IMR-90 (cell line): ENCODE measurements around the gene MICAL2. TPM values are rescaled to one million over a fixed set of nuclear protein-coding genes. Genes with fewer than 3 reads are reported as not detected.
A peak's percentile ranks its signal among the peaks of the same experiment; 100 is the strongest.

Experiments
- ATAC-seq: fragments of 200-7000 bp; cut with Tn5 transposase; 2 replicates; pipeline ENCODE4 v1.9.1; 2020; ENCODE audit warnings: low read depth, mild to moderate bottlenecking, moderate library complexity
- BruUV-seq: library from RNA; stranded (reverse); fragments of 400-500 nt; replicated peaks from 2 replicates; lab custom pipeline; 2021; lab: Mats Ljungman, UMichigan
- CTCF ChIA-PET: fragments of 300-600 bp; formaldehyde crosslinking; extraction: SDS; loops from one replicate; lab custom pipeline; 2021; ENCODE audit warnings: antibody characterized with exemption; lab: Yijun Ruan, JAX
- POLR2A ChIA-PET: fragments of 300-600 bp; sonication (Branson Sonifier 250); formaldehyde crosslinking; loops from one replicate; lab custom pipeline; 2022; ENCODE audit warnings: antibody characterized with exemption; ENCODE audit not compliant: unreplicated experiment; lab: Charles Lee
- DNase-seq: peaks from one replicate; pipeline ENCODE4 v3.0.0; 2013
- H2AFZ ChIP-seq: replicated peaks from 2 replicates; pipeline ENCODE3; 2013; ENCODE audit warnings: low read length, mild to moderate bottlenecking; ENCODE audit not compliant: poor library complexity
- H2AK5ac ChIP-seq: 2 replicates; pipeline ENCODE4 v1.6.1; 2013; ENCODE audit warnings: low read depth, low read length, inconsistent platforms
- H2AK9ac ChIP-seq: replicated peaks from 2 replicates; pipeline ENCODE3; 2013; ENCODE audit warnings: mild to moderate bottlenecking, low read depth, low read length, moderate library complexity; ENCODE audit not compliant: poor library complexity
- H2BK120ac ChIP-seq: 2 replicates; pipeline ENCODE4 v1.6.1; 2013; ENCODE audit warnings: low read depth, low read length, inconsistent platforms
- H2BK15ac ChIP-seq: 3 replicates; pipeline ENCODE4 v1.6.1; 2013; ENCODE audit warnings: low read depth, low read length, inconsistent platforms
- H2BK20ac ChIP-seq: 2 replicates; pipeline ENCODE4 v1.6.1; 2013; ENCODE audit warnings: low read depth, mild to moderate bottlenecking, inconsistent platforms, low read length, moderate library complexity
- H2BK5ac ChIP-seq: 2 replicates; pipeline ENCODE4 v1.6.1; 2013; ENCODE audit warnings: mild to moderate bottlenecking, low read depth, low read length, inconsistent platforms; ENCODE audit not compliant: poor library complexity, severe bottlenecking
- H3K14ac ChIP-seq: replicated peaks from 2 replicates; pipeline ENCODE4 v1.6.1; 2013; ENCODE audit warnings: low read depth, low read length, inconsistent platforms
- H3K18ac ChIP-seq: 2 replicates; pipeline ENCODE4 v1.6.1; 2013; ENCODE audit warnings: low read depth, low read length, control low read depth
- H3K23ac ChIP-seq: 2 replicates; pipeline ENCODE4 v1.6.1; 2013; ENCODE audit warnings: low read depth, low read length, inconsistent platforms
- H3K27ac ChIP-seq: 2 replicates; pipeline ENCODE4 v1.5.1; 2013; ENCODE audit warnings: mild to moderate bottlenecking, control low read depth, low read length; ENCODE audit not compliant: insufficient read depth
- H3K27me3 ChIP-seq: 2 replicates; pipeline ENCODE4 v1.6.1; 2013; ENCODE audit warnings: low read length; ENCODE audit not compliant: control insufficient read depth, insufficient read depth
- H3K36me3 ChIP-seq: 2 replicates; pipeline ENCODE4 v1.6.1; 2013; ENCODE audit warnings: low read length, mixed read lengths; ENCODE audit not compliant: control insufficient read depth, insufficient read depth
- H3K4ac ChIP-seq: 2 replicates; pipeline ENCODE4 v1.6.1; 2013; ENCODE audit warnings: low read depth, low read length, inconsistent platforms
- H3K4me1 ChIP-seq: 2 replicates; pipeline ENCODE4 v1.6.1; 2013; ENCODE audit warnings: low read length, mixed read lengths; ENCODE audit not compliant: control insufficient read depth, insufficient read depth
- H3K4me2 ChIP-seq: 2 replicates; pipeline ENCODE4 v1.6.1; 2013; ENCODE audit warnings: low read depth, mild to moderate bottlenecking, control low read depth, low read length, moderate library complexity
- H3K4me3 ChIP-seq: 2 replicates; pipeline ENCODE4 v1.5.1; 2013; ENCODE audit warnings: low read depth, mild to moderate bottlenecking, control low read depth, low read length, moderate library complexity; ENCODE audit not compliant: insufficient read depth
- H3K56ac ChIP-seq: 2 replicates; pipeline ENCODE4 v1.6.1; 2013; ENCODE audit warnings: low read length, inconsistent platforms; ENCODE audit not compliant: insufficient read depth; ENCODE audit errors: extremely low read depth
- H3K79me1 ChIP-seq, 2 experiments: 2 replicates each; pipeline ENCODE4 v1.6.1; 2013; ENCODE audit warnings: low read length in 2 of 2, inconsistent platforms in 1 of 2, low read depth in 1 of 2
- H3K9ac ChIP-seq: 2 replicates; pipeline ENCODE4 v1.6.1; 2013; ENCODE audit warnings: low read depth, low read length, control low read depth
- H3K9me1 ChIP-seq: 2 replicates; pipeline ENCODE4 v1.6.1; 2013; ENCODE audit warnings: low read length, inconsistent platforms; ENCODE audit not compliant: insufficient read depth
- H3K9me3 ChIP-seq: 2 replicates; pipeline ENCODE4 v1.6.1; 2013; ENCODE audit warnings: low read length; ENCODE audit not compliant: control insufficient read depth, insufficient read depth
- H4K20me1 ChIP-seq: 2 replicates; pipeline ENCODE4 v1.6.1; 2013; ENCODE audit warnings: low read length, inconsistent platforms; ENCODE audit not compliant: insufficient read depth
- H4K5ac ChIP-seq: 2 replicates; pipeline ENCODE4 v1.6.1; 2013; ENCODE audit warnings: mild to moderate bottlenecking, low read depth, low read length, control low read depth
- H4K8ac ChIP-seq, 2 experiments: 2 replicates each; pipeline ENCODE4 v1.6.1; 2013; ENCODE audit warnings: low read depth in 2 of 2, low read length in 2 of 2, control low read depth in 1 of 2, inconsistent platforms in 1 of 2
- H4K91ac ChIP-seq: 2 replicates; pipeline ENCODE4 v1.6.1; 2013; ENCODE audit warnings: low read depth, low read length, inconsistent platforms; ENCODE audit not compliant: insufficient read depth
- CHD1 ChIP-seq: IDR thresholded peaks from 2 replicates; pipeline ENCODE4 v1.6.1; 2012; ENCODE audit warnings: low read depth, low read length, improper control_type of control experiment
- MAZ ChIP-seq: IDR thresholded peaks from 2 replicates; pipeline ENCODE4 v1.6.1; 2012; ENCODE audit warnings: low read depth, mild to moderate bottlenecking, low read length, improper control_type of control experiment, moderate library complexity, borderline replicate concordance
- NFE2L2 ChIP-seq: fragments of 150-350 bp; IDR thresholded peaks from 2 replicates; pipeline ENCODE4 v1.6.1; 2016; ENCODE audit warnings: low read depth, mild to moderate bottlenecking, low read length
- POLR2A ChIP-seq: IDR thresholded peaks from 2 replicates; pipeline ENCODE4 v1.6.1; 2012; ENCODE audit warnings: mild to moderate bottlenecking, low read depth, low read length
- WGBS, 2 experiments: methylation state at CpG; one replicate each; pipeline versions ENCODE4 v1.1.5 to v1.1.7; 2013; ENCODE audit warnings: missing lambda C conversion rate in 2 of 2; ENCODE audit not compliant: insufficient read length in 1 of 2; ENCODE audit errors: extremely low coverage in 2 of 2; 5-methylcytosine and 5-hydroxymethylcytosine counted together
- dilution Hi-C: fragments of 300-500 bp; cut with HindIII; formaldehyde crosslinking; loops from one replicate; pipeline ENCODE4 v1.14.3; 2018; ENCODE audit warnings: low sequenced_read_pairs; ENCODE audit not compliant: unreplicated experiment
- in situ Hi-C: fragments of 300-500 bp; cut with MboI; formaldehyde crosslinking; loops from 3 replicates; pipeline ENCODE4 v1.14.3; 2019; ENCODE audit warnings: low sequenced_read_pairs, inconsistent platforms, mixed read lengths
- intact Hi-C: fragments of 100-400 bp; cut with micrococcal nuclease; formaldehyde crosslinking; loops from 2 replicates; pipeline ENCODE4 v1.10.0; 2022
- polyA plus RNA-seq, 3 experiments: library from polyadenylated mRNA; depleted of rRNA; stranded (reverse); fragments of >200 nt; gene quantifications; 2 replicates each; pipeline ENCODE4 v1.2.3, GENCODE V29; 2012; ENCODE audit warnings: low replicate concordance in 1 of 3
- total RNA-seq: library from RNA; depleted of rRNA; stranded (reverse); fragments of >200 nt; gene quantifications from 2 replicates; pipeline ENCODE4 v1.2.3, GENCODE V29; 2012

MICAL2 gene
- total and polyA plus RNA-seq, 2 of the 4 experiments (the other 2 are of a cell fraction): 170 to 336 TPM

- peaks cover 37% of the 10 kb centered on the region for H3K9me1 ChIP-seq
- no peak overlapping the region for H3K4me3 ChIP-seq
- H3K23ac ChIP-seq: peak overlapping the region; percentile 83
- H2AK9ac ChIP-seq: peak overlapping the region; percentile 93
- peak overlapping the region; percentile 100 for H2BK5ac ChIP-seq
- ATAC-seq: no peak
- dilution Hi-C loops (no loop called here), intact Hi-C loops (no loop called here), in situ Hi-C loops (no loop called here)
- H3K79me1 ChIP-seq: peaks cover 8 to 54% of the 10 kb centered on the region in 2 experiments; a peak in 3 of 4 replicates
- no peaks in the 10 kb centered on the region for H3K27me3 ChIP-seq
- H2BK120ac ChIP-seq: peak overlapping the region; percentile 100
- peak overlapping the region; percentile 52 for H3K18ac ChIP-seq
- peak overlapping the region; percentile 69 for H2AFZ ChIP-seq
- H3K9me3 ChIP-seq: no peaks in the 10 kb centered on the region
- no TSS peak for BruUV-seq
- ChIA-PET POLR2A (interaction anchor here (0.5 kb wide), 1 partner anchor 81 kb away, joined by 5 read pairs; no protein-coding TSS in a partner anchor), CTCF (no interaction called here)
- peak overlapping the region; percentile 65 for H2BK20ac ChIP-seq
- 100% methylated on average over 1 of the region's 4 CpGs; no CpG with 5 or more reads in 1 of the 2 experiments for WGBS, 2 experiments
- H4K8ac ChIP-seq: peak overlapping the region; percentile 99 to 100
- H4K91ac ChIP-seq: peak overlapping the region; percentile 91
- H3K14ac ChIP-seq: peak overlapping the region; percentile 100
- TF ChIP-seq MAZ: no peak
- no peak for TF ChIP-seq NFE2L2
- TF ChIP-seq CHD1: no peak
- peak; percentile 77 for TF ChIP-seq POLR2A
- peak overlapping the region; percentile 61; the same call in 1 of the 2 replicates for H3K56ac ChIP-seq
- peak overlapping the region; percentile 67 for H3K27ac ChIP-seq
- H3K4me2 ChIP-seq: no peak overlapping the region
- H2BK15ac ChIP-seq: peak overlapping the region; percentile 99; the same call in 2 of the 3 replicates
- H3K36me3 ChIP-seq: no peaks in the 10 kb centered on the region
- no peaks in the 10 kb centered on the region for H4K20me1 ChIP-seq
- peak; percentile 61 for DNase-seq
- peak overlapping the region; percentile 100 for H3K4ac ChIP-seq
- H4K5ac ChIP-seq: peak overlapping the region; percentile 72
- H3K4me1 ChIP-seq: peaks cover 35% of the 10 kb centered on the region
- no peak overlapping the region for H3K9ac ChIP-seq
- H2AK5ac ChIP-seq: peak overlapping the region; percentile 89
Observed at GRCh38 chr11:12090061-12090591, 20.3 kb upstream of the MICAL2 start.
